H1 (cell line): Measurements from ENCODE around the gene TMEM40. TPM values are rescaled to one million over a fixed set of nuclear protein-coding genes. Genes with fewer than 3 reads are reported as not detected.

Source experiments
- CTCF ChIA-PET: fragments of 300-600 bp; sonication (Branson Sonifier 250); formaldehyde crosslinking; loops from one replicate; lab custom pipeline; 2021; ENCODE audit not compliant: partially characterized antibody; lab: Charles Lee
- POLR2A ChIA-PET: fragments of 300-600 bp; sonication (Branson Sonifier 250); formaldehyde crosslinking; loops from one replicate; lab custom pipeline; 2021; ENCODE audit warnings: inconsistent platforms; ENCODE audit not compliant: partially characterized antibody; lab: Charles Lee
- DNase-seq, 2 experiments: peaks; one replicate each; pipeline versions ENCODE4 v3.0.0 to v3.0.0-alpha.2; 2010 to 2022; ENCODE audit warnings: low spot score in 2 of 2, low read depth in 1 of 2, mixed read lengths in 1 of 2
- FAIRE-seq: peaks from 2 replicates; lab custom pipeline; 2011; peaks lifted over from hg19 to GRCh38; lab: Jason Lieb, UNC
- H2AFZ ChIP-seq: 2 replicates; pipeline ENCODE4 v1.8.1; 2012; ENCODE audit warnings: low read length, inconsistent platforms
- H2AK5ac ChIP-seq: 2 replicates; pipeline ENCODE4 v1.6.1; 2013; ENCODE audit warnings: low read depth, low read length
- H2BK120ac ChIP-seq: replicated peaks from 2 replicates; pipeline ENCODE3; 2013; ENCODE audit warnings: low read depth, low read length, inconsistent platforms
- H2BK12ac ChIP-seq: 2 replicates; pipeline ENCODE4 v1.6.1; 2013; ENCODE audit warnings: low read depth, low read length
- H2BK15ac ChIP-seq: 2 replicates; pipeline ENCODE4 v1.6.1; 2013; ENCODE audit warnings: low read length
- H2BK20ac ChIP-seq: 2 replicates; pipeline ENCODE4 v1.6.1; 2013; ENCODE audit warnings: low read length
- H2BK5ac ChIP-seq: 2 replicates; pipeline ENCODE4 v1.6.1; 2013; ENCODE audit warnings: low read depth, low read length
- H3K14ac ChIP-seq: 2 replicates; pipeline ENCODE4 v1.6.1; 2013; ENCODE audit warnings: inconsistent platforms; ENCODE audit not compliant: insufficient read length
- H3K18ac ChIP-seq: 2 replicates; pipeline ENCODE4 v1.6.1; 2013; ENCODE audit warnings: low read length; ENCODE audit errors: extremely low read depth
- H3K23ac ChIP-seq: 2 replicates; pipeline ENCODE4 v1.6.1; 2013; ENCODE audit warnings: inconsistent platforms; ENCODE audit not compliant: insufficient read length
- H3K23me2 ChIP-seq: 2 replicates; pipeline ENCODE4 v1.6.1; 2013; ENCODE audit warnings: low read depth, low read length
- H3K27ac ChIP-seq: 2 replicates; pipeline ENCODE4 v1.6.1; 2011; ENCODE audit warnings: low read depth, low read length, inconsistent platforms
- H3K27me3 ChIP-seq, 4 experiments: replicated peaks in 1 of 4; 1 replicate in 1 of 4; 2 replicates in 3 of 4; pipeline versions ENCODE4 v1.6.1 to v1.8.1; 2011 to 2013; ENCODE audit warnings: low read length in 3 of 4, mild to moderate bottlenecking in 3 of 4, inconsistent platforms in 2 of 4, mixed read lengths in 2 of 4, moderate library complexity in 1 of 4; ENCODE audit not compliant: control insufficient read depth in 3 of 4, insufficient read depth in 3 of 4; ENCODE audit errors: extremely low read depth in 1 of 4
- H3K36me3 ChIP-seq, 4 experiments: 2 replicates each; pipeline versions ENCODE4 v1.6.1 to v1.8.1; 2011 to 2013; ENCODE audit warnings: mild to moderate bottlenecking in 4 of 4, low read length in 3 of 4, moderate library complexity in 2 of 4, control low read depth in 1 of 4, inconsistent platforms in 1 of 4; ENCODE audit not compliant: insufficient read depth in 4 of 4, control insufficient read depth in 2 of 4
- H3K4ac ChIP-seq: replicated peaks from 2 replicates; pipeline ENCODE3; 2013; ENCODE audit warnings: low read length, low read depth, mixed read lengths, inconsistent platforms; ENCODE audit not compliant: insufficient read length
- H3K4me1 ChIP-seq, 4 experiments: replicated peaks in 1 of 4; 1 replicate in 1 of 4; 2 replicates in 3 of 4; pipeline versions ENCODE4 v1.6.1 to v1.8.1; 2011 to 2013; ENCODE audit warnings: low read length in 3 of 4, inconsistent platforms in 2 of 4, mixed read lengths in 1 of 4; ENCODE audit not compliant: insufficient read depth in 4 of 4, control insufficient read depth in 3 of 4
- H3K4me2 ChIP-seq, 2 experiments: 2 replicates each; pipeline versions ENCODE4 v1.6.1 to v1.8.1; 2011 to 2013; ENCODE audit warnings: low read depth in 2 of 2, low read length in 2 of 2, control low read depth in 1 of 2, inconsistent platforms in 1 of 2, mild to moderate bottlenecking in 1 of 2; ENCODE audit not compliant: insufficient read depth in 1 of 2
- H3K4me3 ChIP-seq, 4 experiments: fragments of 200-600, 300-600 bp in 1 of 4; sonication (generic), shearing (Covaris generic), sonication (Bioruptor Twin) in 1 of 4; 2 replicates each; pipeline versions ENCODE4 v1.5.1 to v1.8.1; 2011 to 2016; ENCODE audit warnings: low read length in 4 of 4, low read depth in 3 of 4, control low read depth in 2 of 4, inconsistent platforms in 2 of 4, mild to moderate bottlenecking in 2 of 4, mixed read lengths in 1 of 4, moderate library complexity in 1 of 4; ENCODE audit not compliant: insufficient read depth in 2 of 4; ENCODE audit errors: extremely low read depth in 1 of 4
- H3K56ac ChIP-seq: replicated peaks from 2 replicates; pipeline ENCODE3; 2013; ENCODE audit warnings: low read depth, mild to moderate bottlenecking, mixed read lengths, low read length, inconsistent platforms; ENCODE audit not compliant: insufficient read length
- H3K79me1 ChIP-seq: 2 replicates; pipeline ENCODE4 v1.6.1; 2013; ENCODE audit warnings: low read depth, low read length, control low read depth
- H3K79me2 ChIP-seq, 2 experiments: 2 replicates each; pipeline versions ENCODE4 v1.6.1 to v1.8.1; 2012 to 2013; ENCODE audit warnings: low read length in 2 of 2, mild to moderate bottlenecking in 2 of 2, inconsistent platforms in 1 of 2; ENCODE audit not compliant: insufficient read depth in 2 of 2, control insufficient read depth in 1 of 2
- H3K9ac ChIP-seq, 4 experiments: replicated peaks in 1 of 4; 1 replicate in 1 of 4; 2 replicates in 3 of 4; pipeline versions ENCODE4 v1.6.1 to v1.8.1; 2011 to 2013; ENCODE audit warnings: low read depth in 3 of 4, low read length in 3 of 4, control low read depth in 2 of 4, mild to moderate bottlenecking in 2 of 4, moderate library complexity in 2 of 4, inconsistent platforms in 1 of 4; ENCODE audit errors: extremely low read depth in 1 of 4
- H3K9me3 ChIP-seq, 2 experiments: 2 replicates each; pipeline versions ENCODE4 v1.6.1 to v1.8.1; 2012 to 2013; ENCODE audit warnings: mild to moderate bottlenecking in 2 of 2, moderate library complexity in 2 of 2, control low read depth in 1 of 2, inconsistent platforms in 1 of 2, low read depth in 1 of 2, low read length in 1 of 2, mixed read lengths in 1 of 2; ENCODE audit not compliant: insufficient read depth in 2 of 2
- H4K20me1 ChIP-seq, 2 experiments: replicated peaks in 1 of 2; 2 replicates each; pipeline versions ENCODE3 to v1.8.1; 2011 to 2013; ENCODE audit warnings: inconsistent platforms in 2 of 2, low read length in 2 of 2, mild to moderate bottlenecking in 1 of 2; ENCODE audit not compliant: insufficient read depth in 2 of 2, control insufficient read depth in 1 of 2
- H4K5ac ChIP-seq: 2 replicates; pipeline ENCODE4 v1.6.1; 2013; ENCODE audit warnings: low read length, low read depth, mixed read lengths, inconsistent platforms; ENCODE audit not compliant: insufficient read length
- H4K8ac ChIP-seq: 2 replicates; pipeline ENCODE4 v1.8.0; 2013; ENCODE audit warnings: mild to moderate bottlenecking, moderate library complexity, low read length, inconsistent platforms; ENCODE audit not compliant: insufficient read depth; ENCODE audit errors: extremely low read depth
- H4K91ac ChIP-seq: replicated peaks from 2 replicates; pipeline ENCODE3; 2013; ENCODE audit warnings: low read length, mixed read lengths, inconsistent platforms; ENCODE audit not compliant: insufficient read length
- BACH1 ChIP-seq: IDR thresholded peaks from 2 replicates; pipeline ENCODE4 v1.6.1; 2012; ENCODE audit warnings: low read length, improper control_type of control experiment
- CTCF ChIP-seq, 3 experiments: IDR thresholded peaks; 1 replicate in 2 of 3; 2 replicates in 1 of 3; pipeline versions ENCODE4 v1.5.1 to v1.6.1; 2011; ENCODE audit warnings: low read length in 3 of 3, mild to moderate bottlenecking in 3 of 3, inconsistent platforms in 2 of 3, low read depth in 1 of 3, moderate library complexity in 1 of 3; ENCODE audit not compliant: insufficient read depth in 1 of 3; ENCODE audit errors: control extremely low read depth in 1 of 3
- E2F6 ChIP-seq: IDR thresholded peaks from 2 replicates; pipeline ENCODE4 v1.6.1; 2012; ENCODE audit warnings: inconsistent platforms
- GABPA ChIP-seq: IDR thresholded peaks from 2 replicates; pipeline ENCODE4 v1.6.1; 2011; ENCODE audit warnings: mild to moderate bottlenecking, low read length, moderate library complexity, borderline replicate concordance; ENCODE audit not compliant: insufficient read depth
- JUND ChIP-seq: IDR thresholded peaks from 2 replicates; pipeline ENCODE4 v1.6.1; 2011; ENCODE audit warnings: mild to moderate bottlenecking, improper control_type of control experiment, low read length
- RAD21 ChIP-seq, 2 experiments: IDR thresholded peaks in 1 of 2; conservative IDR thresholded peaks in 1 of 2; 2 replicates each; pipeline ENCODE4 v1.6.1; 2011; ENCODE audit warnings: low read depth in 2 of 2, low read length in 2 of 2, improper control_type of control experiment in 1 of 2, inconsistent platforms in 1 of 2, mild to moderate bottlenecking in 1 of 2, moderate library complexity in 1 of 2
- SIN3A ChIP-seq, 2 experiments: IDR thresholded peaks in 1 of 2; conservative IDR thresholded peaks in 1 of 2; 2 replicates each; pipeline ENCODE4 v1.6.1; 2011 to 2012; ENCODE audit warnings: low read length in 2 of 2, improper control_type of control experiment in 1 of 2, low read depth in 1 of 2, mild to moderate bottlenecking in 1 of 2
- USF2 ChIP-seq: IDR thresholded peaks from 2 replicates; pipeline ENCODE4 v1.6.1; 2011; ENCODE audit warnings: low read length, improper control_type of control experiment
- WGBS, 2 experiments: shearing (Covaris generic) in 1 of 2; methylation state at CpG; one replicate each; pipeline versions ENCODE4 v1.1.6 to v1.1.7; 2013 to 2015; ENCODE audit warnings: low lambda C conversion rate in 2 of 2, mixed read lengths in 2 of 2, inconsistent platforms in 1 of 2, low coverage in 1 of 2, missing lambda C conversion rate in 1 of 2; ENCODE audit not compliant: insufficient replicate concordance in 2 of 2, insufficient coverage in 1 of 2, insufficient read length in 1 of 2; ENCODE audit errors: extremely low coverage in 1 of 2, missing lambda C conversion rate in 1 of 2; 5-methylcytosine and 5-hydroxymethylcytosine counted together
- polyA plus RNA-seq, 7 experiments: library from polyadenylated mRNA; depleted of rRNA in 3 of 7; stranded (reverse) in 5 of 7; unstranded in 2 of 7; fragments of >200 nt in 5 of 7; fragments of 200-250 nt in 2 of 7; gene quantifications; 1 replicate in 5 of 7; 2 replicates in 1 of 7; 4 replicates in 1 of 7; pipeline versions ENCODE4 v1.2.1 to v1.2.3, GENCODE V29; 2011 to 2013; ENCODE audit warnings: missing spikeins in 2 of 7, mixed read lengths in 2 of 7
- total RNA-seq: library from RNA; stranded (reverse); fragmentation: NEBNext Ultra II Directional; extraction: Animal tissue kit (Norgen Biotek cat#: 25700); gene quantifications from 2 replicates; pipeline ENCODE4 v1.2.1, GENCODE V29; 2021

Gene TMEM40
- total and polyA plus RNA-seq, 2 of the 8 experiments (the other 6 are each of a cell fraction or from before 2014, with no cell fraction given), result 0.18 TPM; not detected in 1

- H3K23me2 ChIP-seq, result no peaks in the 10 kb centered on the region
- H2BK12ac ChIP-seq, result no peak overlapping the region
- H4K8ac ChIP-seq, result no peak overlapping the region
- H3K36me3 ChIP-seq, result no peaks in the 10 kb centered on the region
- FAIRE-seq (no peak), DNase-seq (no peak)
- no peak overlapping the region for H2BK15ac ChIP-seq
- no peak overlapping the region for H3K14ac ChIP-seq
- H3K9me3 ChIP-seq, result no peaks in the 10 kb centered on the region
- H3K27me3 ChIP-seq, result no peaks in the 10 kb centered on the region; a peak in 2 of 7 replicates
- H3K79me1 ChIP-seq, result no peaks in the 10 kb centered on the region
- no peaks in the 10 kb centered on the region for H4K20me1 ChIP-seq
- no peak overlapping the region for H3K23ac ChIP-seq
- H3K27ac ChIP-seq, result no peak overlapping the region
- H3K79me2 ChIP-seq, result no peaks in the 10 kb centered on the region
- WGBS, 2 experiments, result 68% methylated on average over 3 of the region's 4 CpGs; no CpG with 5 or more reads in 1 of the 2 experiments
- no peak overlapping the region for H2BK120ac ChIP-seq
- H3K4me3 ChIP-seq, result no peak overlapping the region
- H4K91ac ChIP-seq, result no peak overlapping the region
- H3K4me2 ChIP-seq, result no peak overlapping the region
- no peak overlapping the region for H4K5ac ChIP-seq
- ChIA-PET POLR2A (interaction anchor here (2.1 kb wide), 1 partner anchor 63 kb away, joined by 5 read pairs; no protein-coding TSS in a partner anchor), CTCF (interaction anchor here (0.9 to 6.9 kb wide), 7 partner anchors 10 to 93 kb away, joined by 3 to 35 read pairs (median 6); no protein-coding TSS in a partner anchor)
- H3K18ac ChIP-seq, result no peak overlapping the region
- H3K4ac ChIP-seq, result no peak overlapping the region
- H2BK5ac ChIP-seq, result no peak overlapping the region
- no peak overlapping the region for H2AFZ ChIP-seq
- no peak overlapping the region for H3K9ac ChIP-seq
- H3K56ac ChIP-seq, result no peak overlapping the region
- no peaks in the 10 kb centered on the region for H3K4me1 ChIP-seq
- H2BK20ac ChIP-seq, result no peak overlapping the region
- no peak overlapping the region for H2AK5ac ChIP-seq
- TF ChIP-seq GABPA, result no peak
- TF ChIP-seq CTCF (IDR thresholded peaks at IDR 0.05; ENCODE audit: control extremely low read depth in 1 of 3, insufficient read depth in 1 of 3, low read depth in 1 of 3, low read length in 3 of 3), result peak in 1 of 3 experiments; percentile 20; a peak in 1 of 4 replicates
- no peak for TF ChIP-seq USF2
- no peak for TF ChIP-seq BACH1
- TF ChIP-seq E2F6, result no peak
- TF ChIP-seq RAD21 (IDR thresholded peaks at IDR 0.05 in 1 of 2, conservative IDR thresholded peaks at IDR 0.05 in 1 of 2; ENCODE audit: low read depth in 2 of 2, low read length in 2 of 2), result peak in 1 of 2 experiments; percentile 8; a peak in 1 of 4 replicates
- no peak for TF ChIP-seq SIN3A (conservative IDR thresholded peaks at IDR 0.05 in 1 of 2, IDR thresholded peaks at IDR 0.05 in 1 of 2; ENCODE audit: low read depth in 1 of 2, low read length in 2 of 2)
- TF ChIP-seq JUND, result no peak
Measured at GRCh38 chr3:12774619-12775018, 15.6 kb upstream of the TMEM40 start.
